Measurements from ENCODE around the gene SLC4A8. TPM values are rescaled to one million over a fixed set of nuclear protein-coding genes. Genes with fewer than 3 reads are reported as not detected.

The SLC4A8 gene
- total RNA-seq, 1 donor from 2014 or later = 18.5 TPM

- no peaks in the 10 kb centered on the region for H3K36me3 Mint-ChIP-seq
- H3K9me3 Mint-ChIP-seq = no peaks in the 10 kb centered on the region
- no peak overlapping the region for H3K27ac Mint-ChIP-seq
- DNase-seq (ENCODE audit: extremely low spot score, unreplicated experiment) = no peak
- H3K27me3 Mint-ChIP-seq = peaks cover 24% of the 10 kb centered on the region
- no peaks in the 10 kb centered on the region for H3K4me1 Mint-ChIP-seq (ENCODE audit: unreplicated experiment)
- TF ChIP-seq CTCF (conservative IDR thresholded peaks at IDR 0.05) = no peak
- no peak overlapping the region for H3K4me3 Mint-ChIP-seq
These were observed 27.0 kb upstream of the SLC4A8 start for GRCh38 chr12:51397670-51398069.

GRCh38 chr12:51399891-51400290 lies 24.7 kb upstream of the SLC4A8 start:
- DNase-seq (ENCODE audit: extremely low spot score, unreplicated experiment) = no peak
- no peak overlapping the region for H3K27ac Mint-ChIP-seq
- H3K4me1 Mint-ChIP-seq (ENCODE audit: unreplicated experiment) = no peaks in the 10 kb centered on the region
- H3K27me3 Mint-ChIP-seq = peaks cover 13% of the 10 kb centered on the region
- TF ChIP-seq CTCF (conservative IDR thresholded peaks at IDR 0.05) = no peak
- no peaks in the 10 kb centered on the region for H3K9me3 Mint-ChIP-seq
- no peaks in the 10 kb centered on the region for H3K36me3 Mint-ChIP-seq
- H3K4me3 Mint-ChIP-seq = no peak overlapping the region

- DNase-seq (ENCODE audit: extremely low spot score, unreplicated experiment) = no peak
- TF ChIP-seq CTCF (conservative IDR thresholded peaks at IDR 0.05) = no peak
- Mint-ChIP-seq H3K4me3 (no peak overlapping the region), H3K4me1 (ENCODE audit: unreplicated experiment) (peaks cover 5% of the 10 kb centered on the region), H3K9me3 (no peaks in the 10 kb centered on the region), H3K27ac (no peak overlapping the region), H3K27me3 (peaks cover 6% of the 10 kb centered on the region), H3K36me3 (no peaks in the 10 kb centered on the region)
These were observed 23.6 kb upstream of the SLC4A8 start for GRCh38 chr12:51401020-51401419.

GRCh38 chr12:51401486-51401885 lies 23.1 kb upstream of the SLC4A8 start:
- DNase-seq (ENCODE audit: extremely low spot score, unreplicated experiment) = no peak
- H3K27me3 Mint-ChIP-seq = peaks cover 6% of the 10 kb centered on the region
- no peak for TF ChIP-seq CTCF (conservative IDR thresholded peaks at IDR 0.05)
- H3K4me3 Mint-ChIP-seq = no peak overlapping the region
- H3K36me3 Mint-ChIP-seq = no peaks in the 10 kb centered on the region
- H3K27ac Mint-ChIP-seq = no peak overlapping the region
- peaks cover 10% of the 10 kb centered on the region for H3K4me1 Mint-ChIP-seq (ENCODE audit: unreplicated experiment)
- no peaks in the 10 kb centered on the region for H3K9me3 Mint-ChIP-seq

- Mint-ChIP-seq H3K36me3 (no peaks in the 10 kb centered on the region), H3K4me3 (no peak overlapping the region), H3K27me3 (peaks cover 6% of the 10 kb centered on the region), H3K27ac (no peak overlapping the region), H3K4me1 (ENCODE audit: unreplicated experiment) (peaks cover 10% of the 10 kb centered on the region), H3K9me3 (no peaks in the 10 kb centered on the region)
- no peak for DNase-seq (ENCODE audit: extremely low spot score, unreplicated experiment)
- no peak for TF ChIP-seq CTCF (conservative IDR thresholded peaks at IDR 0.05)
These were observed 22.7 kb upstream of the SLC4A8 start for GRCh38 chr12:51401900-51402299.

- no peak overlapping the region for H3K27ac Mint-ChIP-seq
- no peak for DNase-seq (ENCODE audit: extremely low spot score, unreplicated experiment)
- H3K4me3 Mint-ChIP-seq = no peak overlapping the region
- no peaks in the 10 kb centered on the region for H3K36me3 Mint-ChIP-seq
- peaks cover 3% of the 10 kb centered on the region for H3K27me3 Mint-ChIP-seq
- peaks cover 10% of the 10 kb centered on the region for H3K4me1 Mint-ChIP-seq (ENCODE audit: unreplicated experiment)
- no peaks in the 10 kb centered on the region for H3K9me3 Mint-ChIP-seq
- TF ChIP-seq CTCF (conservative IDR thresholded peaks at IDR 0.05) = no peak
These were observed 21.5 kb upstream of the SLC4A8 start for GRCh38 chr12:51403159-51403558.

Data from type B pancreatic cell (in vitro differentiated cells).